ENCODE measurements around the gene PTTG1IP. TPM values are rescaled to one million over a fixed set of nuclear protein-coding genes. Genes with fewer than 3 reads are reported as not detected.

The PTTG1IP gene
- total RNA-seq, 4 donors from 2014 or later: 108 to 202 (median 146) TPM

DNA sequence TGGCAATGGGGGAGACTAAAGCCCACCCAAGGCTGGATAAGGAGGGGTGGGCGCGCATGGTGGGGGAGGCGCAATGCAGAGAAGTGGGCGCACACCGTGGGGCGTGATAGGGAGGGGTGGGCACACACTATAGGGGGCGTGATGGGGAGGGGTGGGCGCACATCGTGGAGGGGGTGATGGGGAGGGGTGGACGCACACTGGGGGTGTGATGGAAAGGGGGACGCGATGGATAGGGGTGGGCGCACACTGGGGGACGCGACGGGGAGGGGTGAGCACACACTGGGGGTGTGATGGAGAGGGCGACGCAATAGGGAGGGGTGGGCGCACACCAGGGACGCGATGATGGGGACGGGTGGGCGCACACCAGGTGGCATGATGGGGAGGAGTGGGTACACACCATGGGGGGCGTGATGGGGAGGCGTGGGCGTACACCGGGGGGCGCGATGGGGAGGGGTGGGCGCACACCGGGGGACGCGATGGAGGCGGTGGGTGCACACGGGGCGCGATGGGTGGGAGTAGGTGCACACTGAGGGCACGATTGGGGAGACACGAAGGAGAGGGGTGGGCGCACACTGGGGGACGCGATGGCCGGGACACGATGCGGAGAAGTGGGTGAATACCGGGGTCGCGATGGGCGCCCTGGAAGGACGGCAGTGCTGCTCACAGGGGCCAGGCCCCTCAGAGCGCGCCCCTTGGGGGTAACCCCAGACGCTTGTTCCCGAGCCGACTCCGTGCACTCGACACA lies 56.6 kb downstream of the PTTG1IP start:
- peak overlapping the region; percentile 60 to 92 for H3K4me3 ChIP-seq
- TF ChIP-seq, protein P1, sequence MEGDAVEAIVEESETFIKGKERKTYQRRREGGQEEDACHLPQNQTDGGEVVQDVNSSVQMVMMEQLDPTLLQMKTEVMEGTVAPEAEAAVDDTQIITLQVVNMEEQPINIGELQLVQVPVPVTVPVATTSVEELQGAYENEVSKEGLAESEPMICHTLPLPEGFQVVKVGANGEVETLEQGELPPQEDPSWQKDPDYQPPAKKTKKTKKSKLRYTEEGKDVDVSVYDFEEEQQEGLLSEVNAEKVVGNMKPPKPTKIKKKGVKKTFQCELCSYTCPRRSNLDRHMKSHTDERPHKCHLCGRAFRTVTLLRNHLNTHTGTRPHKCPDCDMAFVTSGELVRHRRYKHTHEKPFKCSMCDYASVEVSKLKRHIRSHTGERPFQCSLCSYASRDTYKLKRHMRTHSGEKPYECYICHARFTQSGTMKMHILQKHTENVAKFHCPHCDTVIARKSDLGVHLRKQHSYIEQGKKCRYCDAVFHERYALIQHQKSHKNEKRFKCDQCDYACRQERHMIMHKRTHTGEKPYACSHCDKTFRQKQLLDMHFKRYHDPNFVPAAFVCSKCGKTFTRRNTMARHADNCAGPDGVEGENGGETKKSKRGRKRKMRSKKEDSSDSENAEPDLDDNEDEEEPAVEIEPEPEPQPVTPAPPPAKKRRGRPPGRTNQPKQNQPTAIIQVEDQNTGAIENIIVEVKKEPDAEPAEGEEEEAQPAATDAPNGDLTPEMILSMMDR (IDR thresholded peaks at IDR 0.05): no peak
- TF ChIP-seq POLR2A (IDR thresholded peaks at IDR 0.05): no peak
- H3K27me3 ChIP-seq: no peaks in the 10 kb centered on the region
- peaks cover 0 to 9% of the 10 kb centered on the region in 2 donors for H3K4me1 ChIP-seq
- no peaks in the 10 kb centered on the region for H3K36me3 ChIP-seq
- intact Hi-C loops (cut with DNase I; ENCODE audit: low total_unique reads): loop anchor here (5.0 kb wide), 1 partner anchor 55 kb away; the partner anchor contains the start of gene PTTG1IP
- DNase-seq: peak; percentile 36 to 37
- peak overlapping the region; percentile 91 to 96 for H3K27ac ChIP-seq
- no peaks in the 10 kb centered on the region for H3K9me3 ChIP-seq

DNA sequence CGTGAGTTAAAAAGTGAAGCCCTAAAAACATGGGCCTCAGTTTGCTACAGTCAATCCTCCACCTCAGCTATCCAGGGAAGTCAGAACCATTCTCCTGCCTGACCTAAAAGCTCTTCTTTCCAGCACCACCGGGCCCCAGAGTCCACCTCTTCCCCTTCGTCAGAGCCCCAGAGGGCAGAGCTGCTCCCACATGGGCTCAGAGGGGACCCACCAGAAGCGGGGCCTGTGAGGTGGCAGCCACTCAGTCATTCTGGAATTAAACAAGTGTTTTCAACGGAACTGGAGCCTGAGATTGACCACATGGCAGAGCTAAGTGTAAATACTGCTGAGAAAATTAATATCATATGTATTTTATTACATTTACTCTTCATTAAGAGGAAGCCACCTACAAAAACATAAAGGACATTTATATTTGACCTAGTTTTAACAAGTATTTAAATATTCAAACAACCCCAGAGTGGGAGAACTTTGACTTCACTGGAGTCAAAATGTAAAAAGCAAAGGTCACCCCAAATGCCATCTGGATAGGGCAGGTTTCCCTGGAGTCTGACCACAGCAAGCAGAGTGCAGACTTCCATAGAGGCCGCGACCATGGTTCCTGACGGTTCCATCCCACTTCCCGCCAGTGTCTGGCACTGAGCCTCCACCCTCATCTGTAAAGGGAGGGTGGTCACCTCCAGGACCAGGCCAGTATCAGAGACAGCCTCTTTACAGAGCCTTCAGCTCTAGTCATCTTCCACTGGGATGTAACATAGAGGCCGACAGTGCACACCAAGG lies 57.5 kb downstream of the PTTG1IP start:
- H3K27ac ChIP-seq: no peak overlapping the region
- DNase-seq: no peak
- intact Hi-C loops (cut with DNase I; ENCODE audit: low total_unique reads): loop anchor here (5.0 kb wide), 1 partner anchor 56 kb away; the partner anchor contains the start of gene PTTG1IP
- H3K9me3 ChIP-seq: no peaks in the 10 kb centered on the region
- H3K4me1 ChIP-seq: peaks cover 0 to 9% of the 10 kb centered on the region in 2 donors
- no peak overlapping the region for H3K4me3 ChIP-seq
- H3K36me3 ChIP-seq: no peaks in the 10 kb centered on the region
- H3K27me3 ChIP-seq: no peaks in the 10 kb centered on the region
- TF ChIP-seq, protein P1 (IDR thresholded peaks at IDR 0.05): no peak
- no peak for TF ChIP-seq POLR2A (IDR thresholded peaks at IDR 0.05)

DNA sequence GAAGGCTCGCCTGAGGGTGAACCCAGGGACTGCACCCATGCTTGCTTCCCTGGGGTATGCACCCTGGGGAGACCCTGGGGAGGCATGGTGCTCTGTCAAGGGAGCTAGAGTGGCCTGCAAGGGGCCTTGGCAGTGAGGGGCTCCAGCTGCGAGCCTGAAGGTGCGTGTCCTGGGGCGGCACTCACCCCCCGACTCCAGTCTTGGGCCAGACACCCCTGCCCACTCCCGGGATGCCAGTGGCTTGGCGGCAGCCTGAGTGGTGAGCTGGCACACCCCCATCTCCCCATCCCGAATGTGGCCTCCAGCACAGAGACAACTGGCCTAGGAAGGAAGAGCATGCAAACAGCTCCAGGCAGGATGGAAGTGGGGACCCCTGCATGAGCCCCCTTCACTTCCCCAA lies 58.3 kb downstream of the PTTG1IP start:
- no peak overlapping the region for H3K4me3 ChIP-seq
- TF ChIP-seq, protein P1 (IDR thresholded peaks at IDR 0.05): no peak
- TF ChIP-seq POLR2A (IDR thresholded peaks at IDR 0.05): no peak
- no peak overlapping the region for H3K27ac ChIP-seq
- intact Hi-C loops (cut with DNase I; ENCODE audit: low total_unique reads): loop anchor here (5.0 kb wide), 1 partner anchor 57 kb away; the partner anchor contains the start of gene PTTG1IP
- H3K4me1 ChIP-seq: peaks cover 0 to 9% of the 10 kb centered on the region in 2 donors
- no peak for DNase-seq
- H3K36me3 ChIP-seq: no peaks in the 10 kb centered on the region
- H3K9me3 ChIP-seq: no peaks in the 10 kb centered on the region
- H3K27me3 ChIP-seq: no peaks in the 10 kb centered on the region

DNA sequence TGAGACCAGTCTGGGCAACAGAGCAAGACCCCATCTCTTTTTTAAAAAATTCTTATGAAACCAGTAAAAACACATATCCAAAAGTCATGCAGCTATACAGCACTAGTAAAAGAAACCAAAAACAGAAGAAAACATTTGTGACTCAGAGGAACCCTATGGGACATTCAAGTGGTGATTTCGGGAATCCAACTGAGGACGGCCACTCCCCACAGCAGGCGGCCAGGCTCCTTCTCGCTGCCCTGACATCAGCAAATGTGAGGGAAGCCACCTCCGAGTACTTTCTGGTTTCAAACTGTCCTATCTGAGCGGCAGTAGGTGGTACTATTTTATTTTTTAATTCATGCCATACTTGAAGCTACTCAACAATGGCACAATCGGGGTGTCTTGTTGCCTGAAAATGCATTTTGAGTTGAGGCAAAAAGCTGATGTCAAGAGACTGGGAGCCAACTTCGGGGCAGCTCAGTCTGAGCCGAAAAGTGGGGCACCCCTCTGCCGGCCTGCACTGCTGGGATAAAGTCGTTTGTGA lies 58.9 kb downstream of the PTTG1IP start:
- Histone ChIP-seq H3K4me1 (peaks cover 0 to 9% of the 10 kb centered on the region in 2 donors), H3K27me3 (no peaks in the 10 kb centered on the region), H3K27ac (no peak overlapping the region), H3K36me3 (no peaks in the 10 kb centered on the region), H3K9me3 (no peaks in the 10 kb centered on the region), H3K4me3 (no peak overlapping the region)
- TF ChIP-seq, protein P1 (IDR thresholded peaks at IDR 0.05): no peak
- TF ChIP-seq POLR2A (IDR thresholded peaks at IDR 0.05): no peak
- DNase-seq: no peak
- intact Hi-C loops (cut with DNase I; ENCODE audit: low total_unique reads): loop anchor here (5.0 kb wide), 1 partner anchor 58 kb away; the partner anchor contains the start of gene PTTG1IP

Measured in uterus (tissue), 4 donors.